Measurements from ENCODE around the gene GRIK4.
A peak's percentile ranks its signal among the peaks of the same experiment; 100 is the strongest.

GRIK4 gene

GRCh38 chr11:120707663-120708062 is 196.1 kb downstream of the GRIK4 start:
- no peak for DNase-seq (ENCODE audit: low spot score)

- no peak for DNase-seq (ENCODE audit: low spot score)
These were observed 197.1 kb downstream of the GRIK4 start for GRCh38 chr11:120708511-120709183.

GRCh38 chr11:120709808-120710207 is 198.3 kb downstream of the GRIK4 start:
- no peak for DNase-seq (ENCODE audit: low spot score)

- no peak for DNase-seq (ENCODE audit: low spot score)
These were observed 199.0 kb downstream of the GRIK4 start for GRCh38 chr11:120710354-120711131.

GRCh38 chr11:120712014-120712413 is 200.5 kb downstream of the GRIK4 start:
- DNase-seq (ENCODE audit: low spot score), result no peak

GRCh38 chr11:120712881-120713280 is 201.3 kb downstream of the GRIK4 start:
- DNase-seq (ENCODE audit: low spot score), result no peak

GRCh38 chr11:120713296-120713695 is 201.7 kb downstream of the GRIK4 start:
- no peak for DNase-seq (ENCODE audit: low spot score)

GRCh38 chr11:120714438-120714837 is 202.9 kb downstream of the GRIK4 start:
- no peak for DNase-seq (ENCODE audit: low spot score)

- DNase-seq (ENCODE audit: low spot score), result peak; percentile 56
These were observed 203.7 kb downstream of the GRIK4 start for GRCh38 chr11:120715239-120715638.

- no peak for DNase-seq (ENCODE audit: low spot score)
These were observed 205.5 kb downstream of the GRIK4 start for GRCh38 chr11:120717042-120717441.

- DNase-seq (ENCODE audit: low spot score), result no peak
These were observed 206.1 kb downstream of the GRIK4 start for GRCh38 chr11:120717623-120718022.

- DNase-seq (ENCODE audit: low spot score), result no peak
These were observed 206.6 kb downstream of the GRIK4 start for GRCh38 chr11:120718171-120718570.

GRCh38 chr11:120719348-120719747 is 207.8 kb downstream of the GRIK4 start:
- no peak for DNase-seq (ENCODE audit: low spot score)

GRCh38 chr11:120720760-120721159 is 209.2 kb downstream of the GRIK4 start:
- DNase-seq (ENCODE audit: low spot score), result no peak

- DNase-seq (ENCODE audit: low spot score), result no peak
These were observed 211.0 kb downstream of the GRIK4 start for GRCh38 chr11:120722524-120722923.

GRCh38 chr11:120723751-120724150 is 212.2 kb downstream of the GRIK4 start:
- no peak for DNase-seq (ENCODE audit: low spot score)

- no peak for DNase-seq (ENCODE audit: low spot score)
These were observed 216.2 kb downstream of the GRIK4 start for GRCh38 chr11:120727752-120728151.

GRCh38 chr11:120735035-120735434 is 223.5 kb downstream of the GRIK4 start:
- no peak for DNase-seq (ENCODE audit: low spot score)

- no peak for DNase-seq (ENCODE audit: low spot score)
These were observed 227.0 kb downstream of the GRIK4 start for GRCh38 chr11:120738516-120739046.

- no peak for DNase-seq (ENCODE audit: low spot score)
These were observed 228.2 kb downstream of the GRIK4 start for GRCh38 chr11:120739780-120740179.

- DNase-seq (ENCODE audit: low spot score), result no peak
These were observed 228.8 kb downstream of the GRIK4 start for GRCh38 chr11:120740380-120740779.

- no peak for DNase-seq (ENCODE audit: low spot score)
These were observed 232.8 kb downstream of the GRIK4 start for GRCh38 chr11:120744016-120744994.
